CD4-positive, alpha-beta T cell treated with Interleukin-12 subunit alpha and Interleukin-12 subunit beta, for 1 hour (primary cell): Measurements from ENCODE around the gene OR10G2.
"Not testable (repeated sequence)": the region's sequence is repeated elsewhere in the genome, so short reads cannot be mapped to it uniquely, and the experiment has no call there.

ENCODE experiments used
- DNase-seq: peaks from one replicate; pipeline ENCODE4 v3.0.0-alpha.2; 2020

The OR10G2 gene, protein sequence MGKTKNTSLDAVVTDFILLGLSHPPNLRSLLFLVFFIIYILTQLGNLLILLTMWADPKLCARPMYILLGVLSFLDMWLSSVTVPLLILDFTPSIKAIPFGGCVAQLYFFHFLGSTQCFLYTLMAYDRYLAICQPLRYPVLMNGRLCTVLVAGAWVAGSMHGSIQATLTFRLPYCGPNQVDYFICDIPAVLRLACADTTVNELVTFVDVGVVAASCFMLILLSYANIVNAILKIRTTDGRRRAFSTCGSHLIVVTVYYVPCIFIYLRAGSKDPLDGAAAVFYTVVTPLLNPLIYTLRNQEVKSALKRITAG

GRCh38 chr14:21634840-21635239, at the start of gene OR10G2:
Gene OR10G2, minus strand, starts transcription at chr14:21634940. Its CDS starts 98 bp downstream, at chr14:21634842.
- no peak for DNase-seq

DNA sequence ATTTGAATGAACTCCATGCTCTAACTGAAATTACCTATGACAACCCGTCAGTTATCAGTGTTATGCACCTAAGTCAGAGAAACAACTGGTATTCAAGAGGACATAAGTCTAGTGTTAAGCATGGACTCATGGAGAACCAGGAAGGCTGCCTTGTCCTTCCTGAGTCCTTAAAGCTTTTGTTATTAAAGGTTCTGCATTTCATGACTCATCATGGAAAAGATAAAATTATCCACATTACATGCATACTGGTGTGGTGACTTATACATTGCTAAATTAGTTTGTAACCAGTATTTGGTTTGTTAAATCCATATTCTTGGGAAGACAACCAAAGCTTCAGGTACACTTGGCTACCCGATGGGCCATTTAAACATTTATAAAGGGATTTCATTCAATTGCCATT, 45.3 kb upstream of the OR10G2 start:
- DNase-seq, result no peak

DNA sequence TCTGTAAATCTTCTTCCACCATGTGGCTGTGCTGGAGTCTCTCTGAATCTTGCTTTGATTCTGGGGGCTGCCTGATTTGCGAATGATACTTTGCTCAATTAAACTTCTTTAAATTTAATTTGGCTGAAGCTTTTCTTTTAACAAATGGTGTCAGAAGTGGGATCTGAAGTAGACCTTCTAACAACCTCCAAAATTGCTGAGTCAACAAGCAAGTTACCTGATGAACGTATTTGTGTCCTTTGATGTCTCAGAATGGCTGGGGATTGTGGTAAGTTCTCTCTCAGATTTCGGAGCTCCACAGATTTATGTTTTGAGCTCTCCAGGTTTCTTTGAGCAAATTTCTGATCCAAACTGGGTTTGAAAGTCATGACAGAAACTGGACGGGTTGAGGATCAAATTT, 40.8 kb upstream of the OR10G2 start:
- DNase-seq, result no peak

DNA sequence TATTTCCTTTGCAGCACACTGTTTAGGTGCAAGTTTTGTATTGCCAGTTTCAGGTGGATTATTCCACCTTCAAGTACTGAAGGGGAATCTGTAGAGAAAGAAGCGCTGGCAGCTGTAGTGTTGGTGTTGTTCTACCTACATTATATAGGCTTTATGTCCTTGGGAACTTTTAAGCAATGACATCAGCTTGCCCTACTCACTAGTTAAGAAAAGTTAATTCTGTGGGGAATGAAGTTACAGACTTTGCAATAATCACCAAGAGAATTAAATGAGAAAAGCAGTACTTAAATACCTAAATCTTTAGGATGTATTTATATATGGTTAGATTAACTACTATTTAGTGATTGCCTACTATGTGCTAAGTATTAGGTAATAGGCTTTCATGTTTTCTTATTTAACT, 39.0 kb upstream of the OR10G2 start, which contains the start of gene OR4E1:
Gene OR4E1 (minus strand): TSS at position 101 of the 400 bp plus-strand sequence. CDS start 2,883 bp downstream, outside the sequence.
- no peak for DNase-seq

DNA sequence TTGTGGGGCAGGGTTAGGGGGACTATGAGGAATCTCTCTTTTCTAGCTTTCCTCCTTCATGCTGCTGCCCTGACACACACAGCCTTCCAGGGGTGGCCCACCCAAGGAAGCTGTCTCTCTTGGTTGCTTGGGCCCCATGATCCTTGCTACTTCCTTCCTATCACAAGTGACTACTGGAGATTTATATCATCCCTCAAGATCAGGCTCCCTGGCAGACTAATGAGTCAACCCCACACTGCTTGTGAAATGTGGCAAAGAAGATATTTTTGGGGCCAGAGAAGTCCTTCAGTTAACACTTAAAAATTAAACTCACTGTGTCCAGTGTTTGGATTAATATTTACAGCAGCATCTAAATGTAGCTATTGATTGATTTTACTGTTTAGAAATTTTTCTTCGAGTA, 37.4 kb upstream of the OR10G2 start:
- DNase-seq, result no peak

DNA sequence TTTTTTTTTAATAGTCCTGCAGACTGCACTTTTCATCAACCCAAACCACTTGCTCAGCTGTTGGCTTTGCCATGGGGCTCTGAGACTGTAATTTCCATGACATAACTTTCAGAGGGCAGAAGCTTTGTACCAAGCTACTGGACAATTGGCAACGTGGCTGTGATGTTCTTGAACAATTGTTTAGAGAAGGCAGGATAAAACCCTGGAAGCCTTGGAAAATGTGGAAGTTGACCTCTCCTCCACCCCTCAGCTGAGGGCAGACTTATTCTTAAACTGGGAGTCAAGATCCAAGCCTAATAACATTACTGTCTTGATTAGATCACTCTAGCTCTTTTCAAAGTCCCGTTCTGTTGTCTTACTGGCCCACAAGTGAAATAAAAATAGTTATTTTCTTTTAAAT, 36.6 kb upstream of the OR10G2 start:
- no peak for DNase-seq

GRCh38 chr14:21669284-21669683, 34.5 kb upstream of the OR10G2 start:
- DNase-seq, result no peak

GRCh38 chr14:21668377-21668776, 33.6 kb upstream of the OR10G2 start:
- no peak for DNase-seq

DNA sequence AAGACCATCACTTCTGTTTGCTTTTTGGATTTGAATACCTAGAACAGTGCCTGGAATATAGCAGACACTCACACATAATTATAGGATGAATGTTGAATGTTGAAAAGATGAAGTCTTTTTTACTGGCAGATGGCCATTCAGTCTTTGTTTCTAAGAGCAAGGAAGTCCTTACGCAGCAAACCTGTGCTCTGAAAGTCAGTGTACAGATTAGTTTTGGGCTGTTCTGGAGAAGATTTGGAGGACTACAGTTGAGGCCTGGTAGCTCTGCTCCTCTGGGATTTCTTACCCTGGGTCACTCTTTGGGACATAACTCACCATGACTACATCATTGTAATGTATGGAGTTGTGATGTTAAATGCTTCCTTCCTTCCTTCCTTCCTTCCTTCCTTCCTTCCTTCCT, 22.2 kb upstream of the OR10G2 start:
- no peak for DNase-seq

GRCh38 chr14:21654215-21654614, 19.5 kb upstream of the OR10G2 start:
- DNase-seq, result no peak

DNA sequence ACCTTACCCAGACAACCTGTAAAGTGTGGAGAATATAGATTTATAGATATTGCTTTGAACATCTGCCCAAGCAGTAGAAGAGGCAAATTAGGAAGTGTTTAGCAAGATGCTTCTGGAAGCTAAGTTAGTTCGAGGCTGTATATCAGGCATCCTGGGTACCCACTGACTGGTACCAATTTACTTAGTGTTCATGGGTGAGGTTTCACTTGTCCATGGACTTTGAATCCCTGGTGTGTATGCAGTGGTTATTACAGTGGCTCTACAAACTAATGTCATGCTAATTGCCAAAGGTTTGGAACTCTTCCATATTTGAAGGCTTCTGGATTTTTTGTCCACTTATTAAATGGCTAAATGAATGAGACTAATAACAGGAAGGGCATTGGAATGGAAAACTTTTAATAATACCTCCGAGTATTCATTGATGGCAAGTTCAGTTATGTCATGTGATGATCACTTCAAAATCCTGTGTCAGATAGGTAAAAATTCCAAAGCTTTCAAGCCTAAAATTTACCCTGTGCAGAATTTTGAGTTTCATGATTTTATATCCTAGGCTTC, 18.7 kb upstream of the OR10G2 start, which contains the start of gene OR4E2:
Gene OR4E2 (plus strand): TSS at position 505 of the 555 bp plus-strand sequence. CDS start 11,248 bp downstream, outside the sequence.
- no peak for DNase-seq

DNA sequence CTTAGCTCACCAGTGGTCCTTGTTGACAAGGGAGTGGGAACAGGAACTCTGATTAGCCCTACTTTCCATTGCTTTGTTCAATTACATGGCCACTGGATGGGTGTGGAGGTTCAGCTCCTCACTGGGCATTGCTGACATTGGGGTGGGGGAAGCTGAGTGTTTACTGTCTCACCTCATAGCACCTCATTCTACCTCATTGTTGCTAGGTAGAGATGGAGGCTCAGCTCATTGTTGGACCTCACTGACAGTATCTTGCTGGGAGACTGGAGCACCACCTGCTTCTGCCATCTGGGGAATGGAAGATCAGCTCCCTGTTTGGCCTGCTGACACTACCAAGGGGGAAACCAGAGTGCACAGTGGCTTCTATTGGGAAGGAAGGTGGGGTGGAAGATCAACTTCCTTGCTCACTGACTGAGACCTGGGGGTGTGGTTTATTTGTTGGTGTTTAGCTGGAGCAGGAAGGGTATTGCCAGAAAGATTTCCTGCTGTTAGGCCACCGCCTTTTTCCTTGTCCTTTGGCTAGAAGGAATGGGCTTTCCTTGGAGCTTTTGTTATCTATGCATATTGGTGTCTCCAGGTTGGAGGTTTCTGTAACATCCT, 17.6 kb upstream of the OR10G2 start:
- no peak for DNase-seq

DNA sequence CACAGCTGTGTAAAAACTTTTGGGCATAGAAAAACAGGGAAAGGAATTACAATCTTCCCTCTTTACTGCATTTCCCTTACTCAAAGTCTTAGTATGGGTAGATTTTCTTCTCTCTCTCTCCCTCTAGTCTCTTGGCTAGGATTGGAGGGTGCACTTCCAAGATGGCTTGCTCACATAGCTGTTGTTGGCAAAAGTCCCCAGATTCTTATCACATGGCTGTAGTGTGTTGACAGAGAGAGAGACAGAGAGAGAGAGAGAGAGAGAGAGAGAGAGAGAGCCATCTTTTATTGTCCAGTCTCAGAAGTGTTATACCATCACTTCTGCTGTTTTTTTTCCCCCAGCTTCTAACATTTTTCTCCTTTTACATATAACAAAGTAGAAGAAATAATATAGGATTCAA, 12.6 kb upstream of the OR10G2 start:
- no peak for DNase-seq

- no peak for DNase-seq
Measured at GRCh38 chr14:21643407-21643806, 8.7 kb upstream of the OR10G2 start.

DNA sequence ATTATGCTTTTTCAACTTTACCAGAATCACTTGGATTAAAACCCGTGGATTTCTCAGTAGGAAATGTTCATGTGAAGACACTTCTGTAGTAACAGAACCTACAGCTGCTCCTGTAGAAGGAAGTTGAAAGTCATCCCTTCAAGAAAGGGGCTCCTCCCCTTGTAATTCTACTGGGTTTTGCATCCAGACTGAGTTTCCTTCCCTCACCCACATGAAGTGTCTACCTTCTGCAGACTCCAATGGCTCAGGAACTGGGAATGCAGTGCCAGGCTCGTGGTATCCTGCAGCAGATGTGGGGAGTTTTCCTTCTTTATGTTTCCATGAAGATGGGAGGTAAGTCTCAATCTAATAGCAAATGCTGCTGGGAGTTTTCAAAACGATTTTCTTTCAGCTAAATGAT, 7.9 kb upstream of the OR10G2 start:
- DNase-seq, result no peak

DNA sequence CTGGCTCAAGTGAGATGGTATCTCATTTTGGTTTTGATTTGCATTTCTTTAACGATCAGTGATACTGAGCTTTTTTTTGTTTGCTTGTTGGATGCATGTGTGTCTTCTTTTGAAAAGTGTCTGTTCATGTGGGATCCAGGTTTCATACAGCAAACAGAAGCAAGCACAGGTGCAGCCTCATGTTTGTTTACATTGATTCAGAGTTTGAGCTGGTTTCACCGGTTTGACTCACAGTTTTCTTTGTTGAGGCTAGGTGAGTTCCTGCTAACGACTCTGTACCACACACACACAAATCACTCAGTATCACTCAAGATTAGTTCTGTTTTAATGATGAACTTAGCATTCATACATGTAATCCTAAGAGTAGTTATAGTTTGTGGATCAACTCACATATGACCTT, 3.7 kb downstream of the OR10G2 start:
- DNase-seq, result no peak

DNA sequence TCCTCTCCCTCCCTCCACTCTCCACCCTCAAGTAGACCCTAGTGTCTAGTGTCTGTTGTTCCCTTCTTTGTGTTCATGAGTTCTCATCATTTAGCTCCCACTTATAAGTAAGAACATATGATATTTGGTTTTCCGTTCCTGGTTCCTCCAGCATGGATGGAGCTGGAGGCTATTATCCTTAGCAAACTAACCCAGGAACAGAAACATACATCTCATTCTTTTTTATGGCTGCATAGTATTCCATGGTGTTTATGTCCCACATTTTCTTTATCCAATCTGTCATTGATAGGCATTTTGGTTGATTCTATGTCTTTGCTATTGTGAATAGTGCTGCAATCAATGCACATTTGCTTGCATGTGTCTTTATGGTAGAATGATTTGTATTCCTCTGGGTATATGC, 4.2 kb downstream of the OR10G2 start:
- not testable (repeated sequence) for DNase-seq

DNA sequence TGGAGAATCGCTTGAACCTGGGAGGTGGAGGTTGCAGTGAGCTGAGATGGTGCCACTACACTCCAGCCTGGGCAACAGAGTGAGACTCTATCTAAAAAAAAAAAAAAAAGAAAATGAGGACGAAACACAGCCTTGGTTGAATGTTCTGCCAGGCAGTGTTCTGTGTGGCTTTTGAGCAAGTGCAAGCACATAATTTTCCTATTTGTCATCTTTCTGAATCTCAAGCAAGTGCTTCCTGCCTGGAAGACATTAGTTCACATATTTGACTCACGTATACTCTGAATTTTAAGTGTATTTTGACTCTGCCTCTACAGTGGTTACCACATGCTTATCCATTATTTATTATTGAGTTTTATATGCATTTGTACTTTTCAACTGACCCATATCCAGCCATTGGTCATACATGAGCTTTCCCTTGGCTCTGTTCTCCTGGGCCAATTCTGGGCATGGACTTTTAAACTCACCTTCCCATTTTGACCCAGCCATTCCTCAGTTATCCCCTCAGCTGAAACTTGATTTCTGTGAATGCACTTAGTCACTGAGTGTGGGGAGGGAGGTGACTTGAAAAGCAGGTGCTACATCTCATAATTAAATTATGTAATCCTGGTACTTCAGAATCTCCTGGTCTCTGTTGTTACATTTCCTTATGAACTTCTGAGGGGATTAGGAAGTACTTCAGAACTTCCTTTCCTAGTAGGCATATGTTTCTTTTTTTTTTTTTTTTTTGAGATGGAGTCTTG, 8.1 kb downstream of the OR10G2 start:
- no peak for DNase-seq

DNA sequence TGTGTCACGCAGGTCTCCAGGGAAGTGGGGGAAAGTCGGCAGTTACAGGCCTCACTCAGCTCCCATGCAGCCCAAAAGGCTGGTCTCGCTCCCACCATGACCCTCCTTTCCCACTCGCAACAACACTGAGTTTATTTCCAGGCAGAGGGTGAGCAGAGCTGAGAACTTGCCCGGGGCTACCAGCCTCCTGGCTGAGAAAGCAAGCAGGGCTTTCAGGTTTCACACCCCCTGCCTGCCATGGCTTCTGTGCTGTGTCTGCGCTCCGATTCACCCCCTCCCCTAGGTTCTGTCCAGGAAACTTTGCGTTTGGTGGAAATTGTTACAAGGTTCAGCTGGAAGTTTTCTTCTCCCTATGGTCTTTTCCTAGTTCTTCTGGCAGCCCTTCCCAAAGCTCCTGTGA, 17.1 kb downstream of the OR10G2 start:
- no peak for DNase-seq

GRCh38 chr14:21614240-21614639, 20.5 kb downstream of the OR10G2 start:
- DNase-seq, result no peak

GRCh38 chr14:21612324-21612723, 22.4 kb downstream of the OR10G2 start:
- DNase-seq, result no peak

- not testable (repeated sequence) for DNase-seq
Measured at GRCh38 chr14:21602181-21602580, 32.6 kb downstream of the OR10G2 start.

DNA sequence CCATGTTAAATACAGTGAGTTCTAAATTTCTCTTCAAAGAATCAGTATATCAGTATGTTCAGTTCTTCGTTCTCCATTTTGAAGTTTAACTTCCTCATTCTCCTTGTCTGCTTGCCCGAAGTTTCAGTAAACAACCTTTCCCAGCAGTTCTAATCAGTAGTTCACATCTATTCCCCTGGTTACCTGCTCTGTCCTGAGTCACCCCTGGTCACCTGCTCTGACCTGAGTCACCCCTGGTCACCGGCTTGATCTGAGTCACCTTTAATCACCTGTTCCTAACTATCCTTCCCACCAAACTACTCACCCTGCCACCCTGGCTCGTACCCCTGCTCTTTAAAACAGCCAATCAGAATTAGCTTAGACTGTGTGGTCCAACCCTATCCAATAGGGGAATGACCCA, 45.4 kb downstream of the OR10G2 start:
- DNase-seq, result no peak
